ENCODE results near the gene SESTD1.

SESTD1 gene

DNA sequence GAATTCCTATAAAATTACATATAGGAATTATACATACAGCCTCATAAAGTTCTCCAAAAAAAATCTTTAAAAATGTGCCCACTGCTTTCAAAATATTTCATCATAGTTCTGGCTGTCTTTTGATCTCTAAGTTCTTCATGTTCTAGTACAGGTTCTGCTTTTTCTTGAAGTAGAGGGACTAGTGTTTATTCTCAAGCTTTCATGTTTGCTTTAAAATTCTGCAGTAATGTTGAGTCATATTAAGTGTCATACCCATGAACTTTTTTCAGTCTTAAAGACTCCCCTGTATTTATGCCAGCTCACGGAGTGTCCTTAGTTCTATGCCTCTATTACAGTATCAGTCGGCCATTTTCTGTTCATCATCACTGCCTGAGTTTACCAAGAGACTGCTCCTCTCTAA is 159.9 kb downstream of the SESTD1 start:
- no CpG with 5 or more reads among the region's 2 CpGs for WGBS (ENCODE audit: extremely low coverage, insufficient coverage, insufficient read length)
- no peak overlapping the region for H4K91ac ChIP-seq (ENCODE audit: low read depth, low read length)
- no peak overlapping the region for H2BK120ac ChIP-seq (ENCODE audit: insufficient read depth, low read length, poor library complexity)
- H3K23ac ChIP-seq (ENCODE audit: low read length) = no peak overlapping the region
- no peaks in the 10 kb centered on the region for H3K79me2 ChIP-seq (ENCODE audit: control insufficient read depth, insufficient read depth, low read length, poor library complexity)
- H2AFZ ChIP-seq (ENCODE audit: insufficient read depth, low read length, poor library complexity) = no peak overlapping the region
- H3K14ac ChIP-seq (ENCODE audit: low read length) = no peak overlapping the region
- no peaks in the 10 kb centered on the region for H3K4me1 ChIP-seq (ENCODE audit: control insufficient read depth in 1 of 2, insufficient read depth in 2 of 2, low read length in 2 of 2)
- H3K18ac ChIP-seq (ENCODE audit: low read length) = no peak overlapping the region
- no peak overlapping the region for H2BK12ac ChIP-seq (ENCODE audit: low read length)
- no peak overlapping the region for H3K9ac ChIP-seq (ENCODE audit: low read length)
- no peak for DNase-seq
- no peaks in the 10 kb centered on the region for H3K27me3 ChIP-seq (ENCODE audit: insufficient read depth, low read length)
- H3K4me3 ChIP-seq (ENCODE audit: low read depth, low read length) = no peak overlapping the region
- no peak overlapping the region for H2BK5ac ChIP-seq (ENCODE audit: low read depth, low read length, poor library complexity)
- no peaks in the 10 kb centered on the region for H3K36me3 ChIP-seq (ENCODE audit: control insufficient read depth in 1 of 2, insufficient read depth in 2 of 2, low read length in 2 of 2)
- H3K4me2 ChIP-seq (ENCODE audit: low read length) = no peak overlapping the region
- H2AK5ac ChIP-seq (ENCODE audit: low read length) = no peak overlapping the region
- H3K27ac ChIP-seq (ENCODE audit: low read depth, low read length) = no peak overlapping the region
- H4K12ac ChIP-seq (ENCODE audit: low read depth, low read length) = no peak overlapping the region
- H4K8ac ChIP-seq (ENCODE audit: low read depth, low read length) = no peak overlapping the region
- no peaks in the 10 kb centered on the region for H3K9me3 ChIP-seq (ENCODE audit: insufficient read depth, low read depth, low read length)
- no peaks in the 10 kb centered on the region for H3K79me1 ChIP-seq (ENCODE audit: low read length)
- no peak overlapping the region for H3K4ac ChIP-seq (ENCODE audit: low read depth, low read length)

DNA sequence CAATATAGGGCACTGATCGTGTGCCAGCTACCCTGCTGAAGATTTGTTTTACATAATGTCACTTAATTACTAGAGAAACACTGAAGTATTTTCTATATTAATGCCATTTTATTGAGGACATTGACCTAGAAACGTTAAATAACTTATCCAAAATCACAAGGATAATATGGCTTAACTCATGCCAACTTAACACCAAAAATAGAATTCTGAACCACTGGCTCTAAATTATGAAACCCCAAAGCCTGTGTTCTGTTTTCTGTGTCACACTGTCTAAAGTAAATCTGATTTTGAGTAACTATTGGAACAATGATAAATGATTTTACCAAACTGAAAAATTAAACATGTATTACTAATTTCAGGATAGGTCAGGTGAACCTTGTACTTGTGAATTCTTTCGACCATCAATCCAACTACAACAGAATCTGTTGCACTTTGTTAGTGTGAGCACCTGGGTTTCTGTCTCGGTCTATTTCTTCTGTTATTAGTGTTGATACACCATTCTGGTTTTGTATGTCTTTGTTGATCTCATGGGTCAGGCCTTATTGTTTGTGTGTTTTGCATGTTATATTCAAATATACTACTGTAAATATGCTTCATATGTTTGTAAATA is 166.4 kb downstream of the SESTD1 start:
- Histone ChIP-seq H2BK120ac (ENCODE audit: insufficient read depth, low read length, poor library complexity) (no peak overlapping the region), H4K12ac (ENCODE audit: low read depth, low read length) (no peak overlapping the region), H2AFZ (ENCODE audit: insufficient read depth, low read length, poor library complexity) (no peak overlapping the region), H2BK12ac (ENCODE audit: low read length) (no peak overlapping the region), H3K4me3 (ENCODE audit: low read depth, low read length) (no peak overlapping the region), H3K27ac (ENCODE audit: low read depth, low read length) (no peak overlapping the region), H3K9me3 (ENCODE audit: insufficient read depth, low read depth, low read length) (no peaks in the 10 kb centered on the region), H3K4me2 (ENCODE audit: low read length) (no peak overlapping the region), H3K23ac (ENCODE audit: low read length) (no peak overlapping the region), H3K36me3 (ENCODE audit: control insufficient read depth in 1 of 2, insufficient read depth in 2 of 2, low read length in 2 of 2) (no peaks in the 10 kb centered on the region), H4K91ac (ENCODE audit: low read depth, low read length) (no peak overlapping the region), H2AK5ac (ENCODE audit: low read length) (no peak overlapping the region), H2BK5ac (ENCODE audit: low read depth, low read length, poor library complexity) (no peak overlapping the region), H3K9ac (ENCODE audit: low read length) (no peak overlapping the region), H3K79me1 (ENCODE audit: low read length) (no peaks in the 10 kb centered on the region), H3K4me1 (ENCODE audit: control insufficient read depth in 1 of 2, insufficient read depth in 2 of 2, low read length in 2 of 2) (no peaks in the 10 kb centered on the region), H3K27me3 (ENCODE audit: insufficient read depth, low read length) (no peaks in the 10 kb centered on the region), H3K14ac (ENCODE audit: low read length) (no peak overlapping the region), H4K8ac (ENCODE audit: low read depth, low read length) (no peak overlapping the region), H3K79me2 (ENCODE audit: control insufficient read depth, insufficient read depth, low read length, poor library complexity) (no peaks in the 10 kb centered on the region), H3K18ac (ENCODE audit: low read length) (no peak overlapping the region), H3K4ac (ENCODE audit: low read depth, low read length) (no peak overlapping the region)
- no CpG with 5 or more reads among the region's 4 CpGs for WGBS (ENCODE audit: extremely low coverage, insufficient coverage, insufficient read length)
- DNase-seq = no peak

DNA sequence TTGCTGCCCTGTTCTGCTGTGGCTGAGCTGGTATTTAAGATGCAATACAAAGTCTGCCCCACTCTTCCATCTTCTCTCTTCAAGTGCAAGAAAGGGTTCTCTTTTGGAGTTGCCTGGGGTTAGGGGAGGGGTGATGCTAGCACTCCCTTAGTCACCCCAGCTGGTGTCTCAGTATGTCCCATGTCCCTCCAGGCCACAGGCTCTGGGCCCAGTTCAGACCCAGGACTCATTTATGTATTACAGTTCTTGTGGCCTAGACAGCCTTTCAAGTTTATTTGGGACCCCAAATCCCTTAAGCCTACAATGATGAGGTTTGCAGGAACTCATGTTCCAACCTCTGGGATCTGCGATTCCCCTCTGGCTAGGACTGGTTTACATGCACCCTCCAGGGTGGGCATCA is 167.5 kb downstream of the SESTD1 start:
- Histone ChIP-seq H4K91ac (ENCODE audit: low read depth, low read length) (no peak overlapping the region), H3K4me2 (ENCODE audit: low read length) (no peak overlapping the region), H4K8ac (ENCODE audit: low read depth, low read length) (no peak overlapping the region), H3K14ac (ENCODE audit: low read length) (no peak overlapping the region), H3K27ac (ENCODE audit: low read depth, low read length) (no peak overlapping the region), H4K12ac (ENCODE audit: low read depth, low read length) (no peak overlapping the region), H2BK5ac (ENCODE audit: low read depth, low read length, poor library complexity) (no peak overlapping the region), H3K27me3 (ENCODE audit: insufficient read depth, low read length) (no peaks in the 10 kb centered on the region), H3K4me1 (ENCODE audit: control insufficient read depth in 1 of 2, insufficient read depth in 2 of 2, low read length in 2 of 2) (no peaks in the 10 kb centered on the region), H3K79me1 (ENCODE audit: low read length) (no peaks in the 10 kb centered on the region), H3K23ac (ENCODE audit: low read length) (no peak overlapping the region), H3K9ac (ENCODE audit: low read length) (no peak overlapping the region), H3K9me3 (ENCODE audit: insufficient read depth, low read depth, low read length) (no peaks in the 10 kb centered on the region), H2AFZ (ENCODE audit: insufficient read depth, low read length, poor library complexity) (no peak overlapping the region), H3K4ac (ENCODE audit: low read depth, low read length) (no peak overlapping the region), H3K18ac (ENCODE audit: low read length) (no peak overlapping the region), H2BK120ac (ENCODE audit: insufficient read depth, low read length, poor library complexity) (no peak overlapping the region), H2AK5ac (ENCODE audit: low read length) (no peak overlapping the region), H3K36me3 (ENCODE audit: control insufficient read depth in 1 of 2, insufficient read depth in 2 of 2, low read length in 2 of 2) (no peaks in the 10 kb centered on the region), H3K4me3 (ENCODE audit: low read depth, low read length) (no peak overlapping the region), H3K79me2 (ENCODE audit: control insufficient read depth, insufficient read depth, low read length, poor library complexity) (no peaks in the 10 kb centered on the region), H2BK12ac (ENCODE audit: low read length) (no peak overlapping the region)
- WGBS (ENCODE audit: extremely low coverage, insufficient coverage, insufficient read length) = no CpG with 5 or more reads among the region's 1 CpG
- no peak for DNase-seq

GRCh38 chr2:179096090-179096489 is 168.5 kb downstream of the SESTD1 start:
- no peak overlapping the region for H3K14ac ChIP-seq (ENCODE audit: low read length)
- no peak overlapping the region for H2AK5ac ChIP-seq (ENCODE audit: low read length)
- no peak overlapping the region for H4K91ac ChIP-seq (ENCODE audit: low read depth, low read length)
- H3K4ac ChIP-seq (ENCODE audit: low read depth, low read length) = no peak overlapping the region
- H3K27me3 ChIP-seq (ENCODE audit: insufficient read depth, low read length) = no peaks in the 10 kb centered on the region
- no peak overlapping the region for H3K4me3 ChIP-seq (ENCODE audit: low read depth, low read length)
- H3K27ac ChIP-seq (ENCODE audit: low read depth, low read length) = no peak overlapping the region
- no peak overlapping the region for H4K8ac ChIP-seq (ENCODE audit: low read depth, low read length)
- no peak overlapping the region for H2BK120ac ChIP-seq (ENCODE audit: insufficient read depth, low read length, poor library complexity)
- H3K79me2 ChIP-seq (ENCODE audit: control insufficient read depth, insufficient read depth, low read length, poor library complexity) = no peaks in the 10 kb centered on the region
- no peak overlapping the region for H4K12ac ChIP-seq (ENCODE audit: low read depth, low read length)
- H3K36me3 ChIP-seq (ENCODE audit: control insufficient read depth in 1 of 2, insufficient read depth in 2 of 2, low read length in 2 of 2) = no peaks in the 10 kb centered on the region
- no peaks in the 10 kb centered on the region for H3K9me3 ChIP-seq (ENCODE audit: insufficient read depth, low read depth, low read length)
- no peaks in the 10 kb centered on the region for H3K79me1 ChIP-seq (ENCODE audit: low read length)
- no peak overlapping the region for H3K18ac ChIP-seq (ENCODE audit: low read length)
- no peak overlapping the region for H2AFZ ChIP-seq (ENCODE audit: insufficient read depth, low read length, poor library complexity)
- no peak overlapping the region for H2BK5ac ChIP-seq (ENCODE audit: low read depth, low read length, poor library complexity)
- no peak overlapping the region for H2BK12ac ChIP-seq (ENCODE audit: low read length)
- WGBS (ENCODE audit: extremely low coverage, insufficient coverage, insufficient read length) = no CpG with 5 or more reads among the region's 3 CpGs
- no peak for DNase-seq
- H3K23ac ChIP-seq (ENCODE audit: low read length) = no peak overlapping the region
- H3K4me1 ChIP-seq (ENCODE audit: control insufficient read depth in 1 of 2, insufficient read depth in 2 of 2, low read length in 2 of 2) = no peaks in the 10 kb centered on the region
- no peak overlapping the region for H3K4me2 ChIP-seq (ENCODE audit: low read length)
- H3K9ac ChIP-seq (ENCODE audit: low read length) = no peak overlapping the region

Measured in trophoblast cell (in vitro differentiated cells and primary cell).